K562 (cell line): ENCODE measurements around the gene TMEM86B. TPM values are rescaled to one million over a fixed set of nuclear protein-coding genes. Genes with fewer than 3 reads are reported as not detected.

Experiments used
- ARID3B ChIP-seq: fragments of 250-450 bp; sonication (Bioruptor Pico); IDR thresholded peaks from 2 replicates; pipeline ENCODE4 v1.4.0; 2020; ENCODE audit warnings: borderline replicate concordance
- CBFB ChIP-seq: sonication (generic); formaldehyde crosslinking; IDR thresholded peaks from 2 replicates; pipeline ENCODE4 v1.4.0; 2020; ENCODE audit warnings: mild to moderate bottlenecking, missing genetic modification reagents
- CEBPB ChIP-seq: fragments of 450-650 bp; IDR thresholded peaks from 2 replicates; pipeline ENCODE4 v1.6.1; 2016; ENCODE audit warnings: missing genetic modification characterization, missing compliant biosample characterization
- DDX20 ChIP-seq: fragments of 450-650 bp; IDR thresholded peaks from 2 replicates; pipeline ENCODE4 v1.6.1; 2016; ENCODE audit warnings: missing genetic modification characterization, low read depth, mild to moderate bottlenecking, missing compliant biosample characterization, moderate library complexity
- RBFOX2 ChIP-seq: fragments of 200-400 bp; formaldehyde crosslinking; IDR thresholded peaks from 2 replicates; pipeline ENCODE4 v1.6.1; 2017; ENCODE audit warnings: low read depth, mild to moderate bottlenecking, low read length, moderate library complexity
- RFX7 ChIP-seq: fragments of 250-450 bp; sonication (Bioruptor Pico); IDR thresholded peaks from 2 replicates; pipeline ENCODE4 v1.5.1; 2021; ENCODE audit warnings: mild to moderate bottlenecking
- SREBF1 ChIP-seq: fragments of 150-350 bp; IDR thresholded peaks from 2 replicates; pipeline ENCODE4 v1.6.1; 2014; ENCODE audit warnings: antibody characterized with exemption, low read depth, low read length, borderline replicate concordance
- SRF ChIP-seq, 2 experiments: fragments of 250-450, 450-650 bp in 1 of 2; sonication (Bioruptor Pico) in 1 of 2; sonication (generic) in 1 of 2; formaldehyde crosslinking; IDR thresholded peaks; 2 replicates each; pipeline versions ENCODE4 v1.5.0 to v1.5.1; 2020 to 2022; ENCODE audit warnings: mild to moderate bottlenecking in 1 of 2, missing genetic modification reagents in 1 of 2
- TBP ChIP-seq: optimal IDR thresholded peaks from 2 replicates; pipeline ENCODE3; 2011; ENCODE audit warnings: low read depth, low read length, improper control_type of control experiment
- ZBTB7A ChIP-seq: IDR thresholded peaks from 2 replicates; pipeline ENCODE4 v1.6.1; 2011; ENCODE audit warnings: low read depth, mild to moderate bottlenecking, low read length, moderate library complexity, borderline replicate concordance; ENCODE audit not compliant: control insufficient read depth
- ZNF197 ChIP-seq: fragments of 200-800 bp; sonication (Bioruptor generic); IDR thresholded peaks from 2 replicates; pipeline ENCODE4 v1.6.1; 2016; ENCODE audit warnings: low read depth, missing genetic modification characterization, missing compliant biosample characterization
- ZNF717 ChIP-seq: fragments of 250-450 bp; sonication (Bioruptor Pico); IDR thresholded peaks from 2 replicates; pipeline ENCODE4 v1.5.0; 2021
- polyA plus RNA-seq, 8 experiments: library from polyadenylated mRNA; depleted of rRNA in 4 of 8; stranded (reverse) in 5 of 8; unstranded in 3 of 8; fragments of >200 nt; fragmentation: Nextera tagmentation in 2 of 8; fragmentation: Illumina TruSeq in 1 of 8; extraction: Ambion mirVana in 2 of 8; extraction: Trizol in 1 of 8; gene quantifications; 2 replicates each; pipeline versions ENCODE4 v1.2.1 to v1.2.3, GENCODE V29; 2011 to 2014; ENCODE audit warnings: inconsistent platforms in 1 of 8, missing spikeins in 1 of 8
- total RNA-seq, 7 experiments: library from RNA; depleted of rRNA in 6 of 7; stranded (reverse); fragments of >200 nt in 6 of 7; fragmentation: Illumina TruSeq in 2 of 7; extraction: Trizol in 2 of 7; gene quantifications; 2 replicates each; pipeline versions ENCODE4 v1.2.1 to v1.2.3, GENCODE V29; 2011 to 2021; ENCODE audit warnings: low replicate concordance in 1 of 7
- TF ChIP-seq, protein P1 (sequence below), 2 experiments: fragments of 450-650 bp in 1 of 2; sonication (generic) in 1 of 2; formaldehyde crosslinking in 1 of 2; IDR thresholded peaks in 1 of 2; conservative IDR thresholded peaks in 1 of 2; 2 replicates each; pipeline versions ENCODE4 v1.6.1 to v1.8.1; 2016 to 2023; ENCODE audit warnings: mild to moderate bottlenecking in 2 of 2, moderate library complexity in 2 of 2, inconsistent platforms in 1 of 2, missing genetic modification reagents in 1 of 2
- TF ChIP-seq, protein P2 (sequence below): fragments of 450-650 bp; IDR thresholded peaks from 2 replicates; pipeline ENCODE4 v1.6.1; 2017; ENCODE audit warnings: antibody characterized with exemption
- TF ChIP-seq, protein P3 (sequence below): fragments of 450-650 bp; IDR thresholded peaks from 2 replicates; pipeline ENCODE4 v1.6.1; 2016; ENCODE audit warnings: antibody characterized with exemption
- TF ChIP-seq, protein P4 (sequence below): fragments of 250-450 bp; sonication (Bioruptor Pico); IDR thresholded peaks from 2 replicates; pipeline ENCODE4 v1.9.0; 2021; ENCODE audit warnings: mild to moderate bottlenecking
- TF ChIP-seq, protein P5 (sequence below), 2 experiments: fragments of 200-800 bp in 1 of 2; sonication (Bioruptor generic) in 1 of 2; sonication (generic) in 1 of 2; formaldehyde crosslinking in 1 of 2; IDR thresholded peaks in 1 of 2; conservative IDR thresholded peaks in 1 of 2; 2 replicates each; pipeline versions ENCODE4 v1.5.0 to v1.6.1; 2016 to 2020; ENCODE audit warnings: missing compliant biosample characterization in 1 of 2, missing genetic modification characterization in 1 of 2, missing genetic modification reagents in 1 of 2

The TMEM86B gene
- total and polyA plus RNA-seq, 9 of the 15 experiments (the other 6 are each of a cell fraction or from before 2014, with no cell fraction given): 0.28 to 7.9 (median 2.1) TPM

DNA sequence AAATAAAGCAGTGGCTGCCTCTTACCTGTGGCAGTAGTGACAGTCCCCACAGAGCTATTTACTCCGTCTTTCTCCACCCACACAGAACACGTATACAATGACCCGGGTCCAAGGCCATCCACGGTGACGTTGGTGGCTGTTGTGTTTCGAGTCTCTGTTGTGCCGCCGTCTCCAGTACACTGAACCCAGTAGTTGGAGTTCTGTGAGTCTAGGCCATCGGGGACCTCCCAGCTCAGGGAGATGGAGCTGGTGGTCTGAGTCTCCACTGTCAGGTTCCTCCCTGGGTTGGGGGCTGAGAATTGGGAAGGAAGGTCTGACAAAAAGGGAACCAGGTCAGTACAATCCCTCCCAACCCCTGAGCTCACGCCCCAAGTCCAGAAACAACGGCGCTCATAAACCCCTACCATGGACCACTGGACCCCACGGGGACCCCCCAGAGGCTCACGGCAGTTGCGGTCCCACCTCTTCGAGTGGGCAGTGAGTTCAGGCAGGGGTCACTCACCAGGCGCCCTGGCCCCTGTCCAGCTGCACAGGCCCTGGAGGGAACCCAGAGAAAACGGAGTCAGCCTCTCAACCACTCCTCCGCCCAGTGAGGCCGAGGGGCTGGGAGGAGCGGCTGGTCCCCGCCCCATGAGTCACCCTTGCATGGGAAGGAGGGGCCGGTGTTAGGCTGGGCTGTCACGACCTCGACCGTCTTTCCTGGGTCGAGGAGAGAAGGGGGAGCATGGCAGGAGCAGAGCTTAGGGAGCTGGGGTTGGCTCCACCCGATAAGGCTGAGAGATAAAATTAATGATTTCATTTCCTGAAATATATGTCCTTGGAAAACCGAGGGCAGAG lies 21.7 kb downstream of the TMEM86B start (continued):
- peak; percentile 93 for TF ChIP-seq RBFOX2
- TF ChIP-seq, protein P1, sequence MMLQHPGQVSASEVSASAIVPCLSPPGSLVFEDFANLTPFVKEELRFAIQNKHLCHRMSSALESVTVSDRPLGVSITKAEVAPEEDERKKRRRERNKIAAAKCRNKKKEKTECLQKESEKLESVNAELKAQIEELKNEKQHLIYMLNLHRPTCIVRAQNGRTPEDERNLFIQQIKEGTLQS (IDR thresholded peaks at IDR 0.05): peak; percentile 98
- TF ChIP-seq, protein P1 (CRISPR knock-in tag; conservative IDR thresholded peaks at IDR 0.05): peak; percentile 97; the same call in 1 of the 2 replicates
- TF ChIP-seq RFX7: no peak
- peak; percentile 89 for TF ChIP-seq TBP
- TF ChIP-seq DDX20 (tag): no peak
- TF ChIP-seq, protein P2, sequence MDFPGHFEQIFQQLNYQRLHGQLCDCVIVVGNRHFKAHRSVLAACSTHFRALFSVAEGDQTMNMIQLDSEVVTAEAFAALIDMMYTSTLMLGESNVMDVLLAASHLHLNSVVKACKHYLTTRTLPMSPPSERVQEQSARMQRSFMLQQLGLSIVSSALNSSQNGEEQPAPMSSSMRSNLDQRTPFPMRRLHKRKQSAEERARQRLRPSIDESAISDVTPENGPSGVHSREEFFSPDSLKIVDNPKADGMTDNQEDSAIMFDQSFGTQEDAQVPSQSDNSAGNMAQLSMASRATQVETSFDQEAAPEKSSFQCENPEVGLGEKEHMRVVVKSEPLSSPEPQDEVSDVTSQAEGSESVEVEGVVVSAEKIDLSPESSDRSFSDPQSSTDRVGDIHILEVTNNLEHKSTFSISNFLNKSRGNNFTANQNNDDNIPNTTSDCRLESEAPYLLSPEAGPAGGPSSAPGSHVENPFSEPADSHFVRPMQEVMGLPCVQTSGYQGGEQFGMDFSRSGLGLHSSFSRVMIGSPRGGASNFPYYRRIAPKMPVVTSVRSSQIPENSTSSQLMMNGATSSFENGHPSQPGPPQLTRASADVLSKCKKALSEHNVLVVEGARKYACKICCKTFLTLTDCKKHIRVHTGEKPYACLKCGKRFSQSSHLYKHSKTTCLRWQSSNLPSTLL: no peak
- TF ChIP-seq SRF (CRISPR knock-in tag; IDR thresholded peaks at IDR 0.05): peak in 1 of 2 experiments; percentile 81; a peak in 2 of 4 replicates
- no peak for TF ChIP-seq CBFB (CRISPR knock-in tag)
- TF ChIP-seq ARID3B (CRISPR knock-in tag): no peak
- no peak for TF ChIP-seq CEBPB
- TF ChIP-seq ZNF197 (CRISPR knock-in tag): no peak
- TF ChIP-seq, protein P3, sequence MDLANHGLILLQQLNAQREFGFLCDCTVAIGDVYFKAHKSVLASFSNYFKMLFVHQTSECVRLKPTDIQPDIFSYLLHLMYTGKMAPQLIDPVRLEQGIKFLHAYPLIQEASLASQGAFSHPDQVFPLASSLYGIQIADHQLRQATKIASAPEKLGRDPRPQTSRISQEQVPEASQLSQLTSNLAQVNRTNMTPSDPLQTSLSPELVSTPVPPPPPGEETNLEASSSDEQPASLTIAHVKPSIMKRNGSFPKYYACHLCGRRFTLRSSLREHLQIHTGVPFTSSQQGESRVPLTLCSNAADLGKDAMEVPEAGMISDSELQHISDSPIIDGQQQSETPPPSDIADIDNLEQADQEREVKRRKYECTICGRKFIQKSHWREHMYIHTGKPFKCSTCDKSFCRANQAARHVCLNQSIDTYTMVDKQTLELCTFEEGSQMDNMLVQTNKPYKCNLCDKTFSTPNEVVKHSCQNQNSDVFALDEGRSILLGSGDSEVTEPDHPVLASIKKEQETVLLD: peak; percentile 34; the same call in 1 of the 2 replicates
- TF ChIP-seq ZNF717 (CRISPR knock-in tag): no peak
- no peak for TF ChIP-seq SREBF1
- TF ChIP-seq ZBTB7A: peak; percentile 90; the same call in 1 of the 2 replicates
- TF ChIP-seq, protein P4, sequence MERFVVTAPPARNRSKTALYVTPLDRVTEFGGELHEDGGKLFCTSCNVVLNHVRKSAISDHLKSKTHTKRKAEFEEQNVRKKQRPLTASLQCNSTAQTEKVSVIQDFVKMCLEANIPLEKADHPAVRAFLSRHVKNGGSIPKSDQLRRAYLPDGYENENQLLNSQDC (CRISPR knock-in tag): no peak
- TF ChIP-seq, protein P5, sequence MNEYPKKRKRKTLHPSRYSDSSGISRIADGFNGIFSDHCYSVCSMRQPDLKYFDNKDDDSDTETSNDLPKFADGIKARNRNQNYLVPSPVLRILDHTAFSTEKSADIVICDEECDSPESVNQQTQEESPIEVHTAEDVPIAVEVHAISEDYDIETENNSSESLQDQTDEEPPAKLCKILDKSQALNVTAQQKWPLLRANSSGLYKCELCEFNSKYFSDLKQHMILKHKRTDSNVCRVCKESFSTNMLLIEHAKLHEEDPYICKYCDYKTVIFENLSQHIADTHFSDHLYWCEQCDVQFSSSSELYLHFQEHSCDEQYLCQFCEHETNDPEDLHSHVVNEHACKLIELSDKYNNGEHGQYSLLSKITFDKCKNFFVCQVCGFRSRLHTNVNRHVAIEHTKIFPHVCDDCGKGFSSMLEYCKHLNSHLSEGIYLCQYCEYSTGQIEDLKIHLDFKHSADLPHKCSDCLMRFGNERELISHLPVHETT (CRISPR knock-in tag; conservative IDR thresholded peaks at IDR 0.05 in 1 of 2, IDR thresholded peaks at IDR 0.05 in 1 of 2): 0 out of 4 replicates have a peak, but pooled peaks of 1 of the 2 experiments have one; percentile 23
